Stimulated activated CD4-positive, alpha-beta T cell treated with anti-CD3 and anti-CD28 coated beads, Interleukin-2, amount 100 ng/mL, for 24 hours (primary cell): ENCODE results near the gene CES2.
"Not testable (repeated sequence)": the region's sequence is repeated elsewhere in the genome, so short reads cannot be mapped to it uniquely, and the experiment has no call there.

Source experiments
- DNase-seq, 2 donors: peaks; one replicate each; pipeline ENCODE4 v3.0.0-alpha.2; 2020

The CES2 gene

DNA sequence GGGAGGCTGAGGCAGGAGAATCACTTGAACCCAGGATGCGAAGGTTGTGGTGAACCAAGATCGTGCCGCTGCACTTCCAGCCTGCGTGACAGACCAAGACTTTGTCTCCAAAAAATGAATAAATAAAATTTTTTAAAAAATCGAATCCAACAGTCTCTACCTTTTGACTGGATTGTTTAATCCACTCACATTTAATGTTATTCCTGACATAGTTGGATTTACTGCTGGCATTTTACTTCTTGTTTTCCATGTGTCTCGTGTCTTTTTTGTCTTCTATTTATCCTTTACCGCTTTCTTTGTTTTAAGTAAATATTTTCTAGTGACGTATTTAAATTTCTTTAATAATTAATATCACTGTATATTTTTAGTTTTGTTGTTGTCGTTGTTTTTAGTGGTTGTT lies 47.7 kb downstream of the CES2 start:
- no peak for DNase-seq

DNA sequence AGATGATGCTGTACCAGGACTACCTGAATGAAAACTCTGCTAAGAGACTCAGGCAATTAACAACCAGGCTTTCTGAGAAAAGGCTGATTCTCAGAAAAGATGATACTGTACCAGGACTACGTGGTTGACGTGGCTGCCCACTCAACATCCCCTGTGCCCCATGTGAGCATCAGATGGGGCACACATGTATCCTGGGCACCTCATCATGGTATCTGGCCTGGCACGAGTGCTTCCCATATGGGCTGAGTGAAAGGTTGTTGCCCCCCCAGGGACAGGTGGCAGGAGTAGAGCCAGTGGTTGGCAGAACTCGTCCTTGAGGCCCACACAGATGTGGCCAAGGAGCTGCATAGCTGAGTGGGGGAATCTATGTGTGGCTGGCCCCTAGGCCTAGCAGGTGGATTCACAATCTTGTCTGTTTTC lies 49.6 kb downstream of the CES2 start:
- DNase-seq = peak; percentile 66 to 74

DNA sequence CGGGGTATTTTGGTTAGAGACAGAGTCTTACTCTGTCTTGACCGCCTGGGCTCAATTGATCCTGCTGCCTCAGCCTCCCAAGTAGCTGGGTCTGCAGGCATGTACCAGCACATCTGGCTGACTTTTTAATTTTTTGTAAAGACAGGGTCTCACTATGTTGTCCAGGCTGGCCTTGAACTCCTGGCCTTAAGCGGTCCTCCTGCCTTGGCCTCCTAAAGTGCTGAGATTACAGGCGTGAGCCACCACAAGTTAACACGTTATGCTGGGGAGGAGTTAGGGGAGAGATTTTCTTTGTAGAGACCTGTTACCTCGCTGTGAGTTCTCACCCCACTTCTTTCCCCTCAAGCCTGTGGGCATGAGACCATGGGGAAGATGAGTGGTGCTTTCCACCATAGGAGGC lies 51.2 kb downstream of the CES2 start:
- DNase-seq = no peak

DNA sequence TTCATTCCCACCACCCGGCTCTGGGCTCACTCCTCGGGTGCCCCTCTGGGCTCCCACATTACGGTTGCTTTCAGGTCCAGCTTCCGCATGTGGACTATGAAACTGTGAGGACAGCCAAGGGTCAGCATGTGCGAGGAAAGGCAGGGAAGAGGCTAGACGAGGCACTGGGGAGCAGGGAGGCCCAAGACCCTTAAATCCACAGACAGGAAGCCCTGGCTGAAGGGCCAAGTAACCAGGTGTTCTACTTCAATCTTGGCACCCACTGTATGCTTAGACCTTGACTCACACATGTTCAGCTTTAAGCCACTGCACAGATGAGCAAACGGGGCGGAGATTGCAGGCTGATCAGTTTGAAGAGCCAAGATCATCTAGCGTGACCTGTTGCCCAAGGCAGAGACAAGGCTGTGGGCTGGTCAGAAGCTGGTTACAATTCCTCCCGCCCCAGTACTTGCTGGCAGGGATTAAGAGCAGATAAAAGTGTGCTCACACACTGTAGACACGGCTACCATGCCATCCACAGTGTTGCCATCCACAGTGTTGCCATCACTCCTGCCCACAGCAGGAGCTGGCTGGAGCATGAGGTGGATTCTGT lies 53.0 kb downstream of the CES2 start, which contains the start of gene CES4A:
Gene CES4A, plus strand, starts transcription at position 393 of the 592 bp plus-strand sequence. Its CDS starts 184 bp downstream, at position 577.
- DNase-seq = no peak

DNA sequence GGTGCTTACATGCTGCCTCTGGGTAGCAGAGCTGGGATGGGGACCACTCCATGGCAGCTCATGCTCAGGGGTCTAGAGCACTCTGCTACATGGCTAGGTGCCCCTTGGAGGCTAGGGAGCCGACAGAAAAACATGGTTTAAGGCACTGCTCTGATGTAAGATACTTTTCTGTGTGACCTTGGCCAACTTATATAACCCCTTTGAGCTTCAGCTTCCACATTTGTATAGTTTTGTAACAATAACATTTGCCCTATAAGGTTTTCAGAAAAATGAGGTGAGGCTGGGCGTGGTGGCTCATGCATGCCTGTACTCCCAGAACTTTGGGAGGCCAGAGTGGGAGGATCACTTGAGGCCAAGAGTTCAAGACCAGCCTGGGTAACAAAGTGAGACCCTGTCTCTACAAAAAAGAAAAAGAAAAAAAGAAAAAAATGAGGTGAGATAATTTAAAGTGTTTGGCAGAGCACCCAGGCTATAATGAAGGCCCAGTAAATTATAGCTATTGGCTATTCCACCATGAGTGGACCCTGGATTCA lies 56.3 kb downstream of the CES2 start:
- no peak for DNase-seq

DNA sequence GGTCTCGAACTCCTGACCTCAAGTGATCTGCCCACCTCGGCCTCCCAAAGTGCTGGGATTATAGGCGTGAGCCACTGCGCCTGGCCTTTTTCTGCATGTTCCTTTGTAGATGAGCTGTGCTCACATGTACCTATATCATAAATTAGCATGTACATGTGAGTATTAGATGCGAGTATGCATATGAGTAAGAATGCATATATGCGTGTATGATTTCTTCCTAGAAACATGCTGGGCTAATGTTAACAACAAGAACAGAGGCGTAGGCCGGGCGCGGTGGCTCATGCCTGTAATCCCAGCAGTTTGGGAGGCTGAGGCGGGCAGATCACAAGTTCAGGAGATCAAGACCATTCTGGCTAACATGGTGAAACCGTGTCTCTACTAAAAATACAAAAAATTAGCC lies 58.2 kb downstream of the CES2 start:
- DNase-seq = not testable (repeated sequence)
